Measurements from ENCODE around the gene PALLD.

DNA sequence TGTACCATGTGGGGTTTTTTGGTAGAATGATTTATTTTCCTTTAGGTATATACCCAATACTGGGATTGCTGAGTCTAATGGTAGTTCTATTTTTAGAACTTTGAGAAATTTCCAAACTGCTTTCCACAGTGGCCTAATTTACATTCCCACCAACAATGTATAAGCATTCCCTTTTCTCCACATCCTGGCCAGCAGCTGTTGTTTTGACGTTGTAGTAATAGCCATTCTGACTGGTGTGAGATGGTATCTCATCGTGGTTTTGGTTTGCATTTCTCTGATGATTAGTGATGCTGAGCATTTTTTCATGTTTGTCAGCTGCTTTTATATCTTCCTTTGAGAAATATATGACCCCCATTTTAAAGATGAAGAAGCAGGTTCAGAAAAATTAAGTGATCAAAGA is 359.5 kb downstream of the PALLD start:
- TF ChIP-seq CBFB (CRISPR knock-in tag; IDR thresholded peaks at IDR 0.05; ENCODE audit: low read depth), result no peak
- TF ChIP-seq, protein P1, sequence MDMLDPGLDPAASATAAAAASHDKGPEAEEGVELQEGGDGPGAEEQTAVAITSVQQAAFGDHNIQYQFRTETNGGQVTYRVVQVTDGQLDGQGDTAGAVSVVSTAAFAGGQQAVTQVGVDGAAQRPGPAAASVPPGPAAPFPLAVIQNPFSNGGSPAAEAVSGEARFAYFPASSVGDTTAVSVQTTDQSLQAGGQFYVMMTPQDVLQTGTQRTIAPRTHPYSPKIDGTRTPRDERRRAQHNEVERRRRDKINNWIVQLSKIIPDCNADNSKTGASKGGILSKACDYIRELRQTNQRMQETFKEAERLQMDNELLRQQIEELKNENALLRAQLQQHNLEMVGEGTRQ (CRISPR knock-in tag; IDR thresholded peaks at IDR 0.05), result no peak
- TF ChIP-seq, protein P2, sequence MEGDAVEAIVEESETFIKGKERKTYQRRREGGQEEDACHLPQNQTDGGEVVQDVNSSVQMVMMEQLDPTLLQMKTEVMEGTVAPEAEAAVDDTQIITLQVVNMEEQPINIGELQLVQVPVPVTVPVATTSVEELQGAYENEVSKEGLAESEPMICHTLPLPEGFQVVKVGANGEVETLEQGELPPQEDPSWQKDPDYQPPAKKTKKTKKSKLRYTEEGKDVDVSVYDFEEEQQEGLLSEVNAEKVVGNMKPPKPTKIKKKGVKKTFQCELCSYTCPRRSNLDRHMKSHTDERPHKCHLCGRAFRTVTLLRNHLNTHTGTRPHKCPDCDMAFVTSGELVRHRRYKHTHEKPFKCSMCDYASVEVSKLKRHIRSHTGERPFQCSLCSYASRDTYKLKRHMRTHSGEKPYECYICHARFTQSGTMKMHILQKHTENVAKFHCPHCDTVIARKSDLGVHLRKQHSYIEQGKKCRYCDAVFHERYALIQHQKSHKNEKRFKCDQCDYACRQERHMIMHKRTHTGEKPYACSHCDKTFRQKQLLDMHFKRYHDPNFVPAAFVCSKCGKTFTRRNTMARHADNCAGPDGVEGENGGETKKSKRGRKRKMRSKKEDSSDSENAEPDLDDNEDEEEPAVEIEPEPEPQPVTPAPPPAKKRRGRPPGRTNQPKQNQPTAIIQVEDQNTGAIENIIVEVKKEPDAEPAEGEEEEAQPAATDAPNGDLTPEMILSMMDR (IDR thresholded peaks at IDR 0.05), result no peak
- TF ChIP-seq, protein P3, sequence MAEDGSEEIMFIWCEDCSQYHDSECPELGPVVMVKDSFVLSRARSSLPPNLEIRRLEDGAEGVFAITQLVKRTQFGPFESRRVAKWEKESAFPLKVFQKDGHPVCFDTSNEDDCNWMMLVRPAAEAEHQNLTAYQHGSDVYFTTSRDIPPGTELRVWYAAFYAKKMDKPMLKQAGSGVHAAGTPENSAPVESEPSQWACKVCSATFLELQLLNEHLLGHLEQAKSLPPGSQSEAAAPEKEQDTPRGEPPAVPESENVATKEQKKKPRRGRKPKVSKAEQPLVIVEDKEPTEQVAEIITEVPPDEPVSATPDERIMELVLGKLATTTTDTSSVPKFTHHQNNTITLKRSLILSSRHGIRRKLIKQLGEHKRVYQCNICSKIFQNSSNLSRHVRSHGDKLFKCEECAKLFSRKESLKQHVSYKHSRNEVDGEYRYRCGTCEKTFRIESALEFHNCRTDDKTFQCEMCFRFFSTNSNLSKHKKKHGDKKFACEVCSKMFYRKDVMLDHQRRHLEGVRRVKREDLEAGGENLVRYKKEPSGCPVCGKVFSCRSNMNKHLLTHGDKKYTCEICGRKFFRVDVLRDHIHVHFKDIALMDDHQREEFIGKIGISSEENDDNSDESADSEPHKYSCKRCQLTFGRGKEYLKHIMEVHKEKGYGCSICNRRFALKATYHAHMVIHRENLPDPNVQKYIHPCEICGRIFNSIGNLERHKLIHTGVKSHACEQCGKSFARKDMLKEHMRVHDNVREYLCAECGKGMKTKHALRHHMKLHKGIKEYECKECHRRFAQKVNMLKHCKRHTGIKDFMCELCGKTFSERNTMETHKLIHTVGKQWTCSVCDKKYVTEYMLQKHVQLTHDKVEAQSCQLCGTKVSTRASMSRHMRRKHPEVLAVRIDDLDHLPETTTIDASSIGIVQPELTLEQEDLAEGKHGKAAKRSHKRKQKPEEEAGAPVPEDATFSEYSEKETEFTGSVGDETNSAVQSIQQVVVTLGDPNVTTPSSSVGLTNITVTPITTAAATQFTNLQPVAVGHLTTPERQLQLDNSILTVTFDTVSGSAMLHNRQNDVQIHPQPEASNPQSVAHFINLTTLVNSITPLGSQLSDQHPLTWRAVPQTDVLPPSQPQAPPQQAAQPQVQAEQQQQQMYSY (CRISPR knock-in tag; IDR thresholded peaks at IDR 0.05), result no peak
- TF ChIP-seq, protein P4, sequence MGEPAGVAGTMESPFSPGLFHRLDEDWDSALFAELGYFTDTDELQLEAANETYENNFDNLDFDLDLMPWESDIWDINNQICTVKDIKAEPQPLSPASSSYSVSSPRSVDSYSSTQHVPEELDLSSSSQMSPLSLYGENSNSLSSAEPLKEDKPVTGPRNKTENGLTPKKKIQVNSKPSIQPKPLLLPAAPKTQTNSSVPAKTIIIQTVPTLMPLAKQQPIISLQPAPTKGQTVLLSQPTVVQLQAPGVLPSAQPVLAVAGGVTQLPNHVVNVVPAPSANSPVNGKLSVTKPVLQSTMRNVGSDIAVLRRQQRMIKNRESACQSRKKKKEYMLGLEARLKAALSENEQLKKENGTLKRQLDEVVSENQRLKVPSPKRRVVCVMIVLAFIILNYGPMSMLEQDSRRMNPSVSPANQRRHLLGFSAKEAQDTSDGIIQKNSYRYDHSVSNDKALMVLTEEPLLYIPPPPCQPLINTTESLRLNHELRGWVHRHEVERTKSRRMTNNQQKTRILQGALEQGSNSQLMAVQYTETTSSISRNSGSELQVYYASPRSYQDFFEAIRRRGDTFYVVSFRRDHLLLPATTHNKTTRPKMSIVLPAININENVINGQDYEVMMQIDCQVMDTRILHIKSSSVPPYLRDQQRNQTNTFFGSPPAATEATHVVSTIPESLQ (CRISPR knock-in tag; IDR thresholded peaks at IDR 0.05), result no peak
- TF ChIP-seq, protein P5, sequence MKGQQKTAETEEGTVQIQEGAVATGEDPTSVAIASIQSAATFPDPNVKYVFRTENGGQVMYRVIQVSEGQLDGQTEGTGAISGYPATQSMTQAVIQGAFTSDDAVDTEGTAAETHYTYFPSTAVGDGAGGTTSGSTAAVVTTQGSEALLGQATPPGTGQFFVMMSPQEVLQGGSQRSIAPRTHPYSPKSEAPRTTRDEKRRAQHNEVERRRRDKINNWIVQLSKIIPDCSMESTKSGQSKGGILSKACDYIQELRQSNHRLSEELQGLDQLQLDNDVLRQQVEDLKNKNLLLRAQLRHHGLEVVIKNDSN (CRISPR knock-in tag; IDR thresholded peaks at IDR 0.05), result no peak

All from WTC11 (cell line).